NCI-H524 treated with DMSO at 0.1 percent for 48 hours (cell line): ENCODE data around the gene PLAC1.

Experiments
- DNase-seq: peaks from one replicate; lab custom pipeline; 2025; lab: John Stamatoyannopoulos, UW

Gene PLAC1

DNA sequence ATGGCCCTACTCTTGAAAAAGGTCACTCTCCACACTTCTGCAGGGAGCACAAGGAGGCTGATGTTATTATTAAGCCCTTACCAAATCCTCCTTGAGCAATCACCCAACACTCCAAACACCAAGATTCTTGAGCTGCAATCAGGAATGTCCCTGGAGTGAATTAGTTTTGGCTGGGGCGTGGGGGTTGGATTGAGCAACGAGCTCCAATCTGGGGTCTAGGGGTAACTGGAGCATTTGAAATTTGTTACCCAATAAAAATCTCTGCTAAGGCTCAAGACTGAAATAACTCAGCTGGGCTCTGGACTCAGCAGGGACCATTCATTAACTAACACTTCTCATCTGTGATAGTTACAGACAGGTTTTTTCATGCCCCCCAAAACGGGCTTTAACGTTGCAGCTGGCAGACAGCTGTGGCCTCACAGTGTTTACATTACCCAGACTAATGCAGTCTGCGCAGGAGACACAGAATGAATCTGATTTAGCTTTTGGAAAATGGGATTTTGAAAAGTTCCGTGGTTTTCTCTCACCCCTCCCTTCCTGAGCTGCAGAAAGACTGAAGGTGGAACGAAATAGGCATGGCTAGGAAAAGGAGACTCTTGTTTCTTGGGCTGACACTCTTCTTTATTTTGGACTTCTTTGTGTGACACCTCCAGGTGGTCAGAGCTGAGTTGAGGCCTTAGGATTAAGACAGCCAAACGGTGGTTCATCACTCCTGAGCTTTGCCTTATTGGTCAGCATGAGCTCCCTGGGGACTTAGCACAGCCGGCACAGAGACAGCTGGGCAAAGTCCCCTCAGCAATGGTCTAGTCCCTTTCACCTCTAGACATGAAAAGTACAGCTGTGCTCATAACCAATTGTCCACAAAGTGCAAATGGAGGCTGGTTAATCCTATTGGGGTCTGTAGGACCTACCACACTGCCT lies 26.6 kb downstream of the PLAC1 start:
- peak; percentile 84 for DNase-seq

DNA sequence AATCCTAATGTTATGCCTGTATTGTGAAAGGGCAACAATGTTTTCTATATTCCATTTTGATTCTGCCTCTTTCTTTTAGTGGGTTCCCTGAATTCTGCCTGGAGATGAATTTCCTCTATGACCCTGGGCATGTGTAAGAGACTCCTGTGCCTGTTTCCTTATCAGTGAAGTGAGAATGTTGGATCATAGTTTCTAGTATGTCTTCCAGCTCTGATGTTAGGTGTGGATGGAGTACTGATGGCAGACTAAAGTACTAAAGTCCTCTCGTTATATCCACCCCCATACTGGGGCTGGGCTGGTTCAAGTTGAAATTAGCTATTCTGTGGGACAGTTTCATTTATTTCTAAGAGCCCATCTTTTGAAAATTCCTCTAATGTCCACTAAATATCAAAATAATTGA lies 29.6 kb downstream of the PLAC1 start:
- no peak for DNase-seq

DNA sequence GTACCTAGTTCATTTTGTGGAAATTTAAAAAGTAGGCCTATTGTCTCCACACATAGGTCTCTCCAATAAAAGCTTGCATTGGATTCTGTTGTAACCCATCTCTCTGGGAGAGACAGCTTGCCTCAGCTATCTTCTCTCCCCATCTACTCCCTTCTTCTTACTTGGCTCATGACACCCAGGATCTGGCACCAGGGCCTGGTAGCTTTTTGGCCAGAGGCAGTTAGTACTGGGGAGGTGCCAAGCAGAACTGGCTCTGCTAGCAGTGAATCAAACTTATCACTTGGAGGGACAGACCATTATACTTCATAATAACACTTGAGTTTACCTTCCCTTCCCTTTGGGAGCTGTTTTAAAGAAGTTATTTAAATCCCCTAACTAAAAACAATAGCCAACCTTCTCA lies 31.8 kb downstream of the PLAC1 start:
- no peak for DNase-seq

DNA sequence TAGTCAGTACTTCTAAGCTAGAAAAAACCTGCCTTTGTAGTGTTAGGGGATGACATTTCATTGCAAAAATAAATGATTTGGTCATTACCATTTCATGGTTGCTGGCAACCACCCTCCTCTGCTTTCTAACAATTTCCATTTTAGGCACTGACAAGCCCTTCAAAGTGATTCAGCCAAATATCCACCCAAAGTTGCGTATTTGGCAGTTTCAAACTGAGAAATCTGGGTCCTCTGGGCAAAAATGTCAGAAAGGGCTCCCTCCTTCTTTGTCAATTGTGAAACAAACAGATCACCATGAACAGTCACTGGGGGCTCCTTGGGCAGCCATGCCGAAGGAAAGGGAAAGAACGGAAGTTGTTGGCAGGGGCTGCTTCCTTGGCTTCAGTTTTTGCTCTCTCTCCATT lies 33.0 kb downstream of the PLAC1 start:
- DNase-seq, result no peak

DNA sequence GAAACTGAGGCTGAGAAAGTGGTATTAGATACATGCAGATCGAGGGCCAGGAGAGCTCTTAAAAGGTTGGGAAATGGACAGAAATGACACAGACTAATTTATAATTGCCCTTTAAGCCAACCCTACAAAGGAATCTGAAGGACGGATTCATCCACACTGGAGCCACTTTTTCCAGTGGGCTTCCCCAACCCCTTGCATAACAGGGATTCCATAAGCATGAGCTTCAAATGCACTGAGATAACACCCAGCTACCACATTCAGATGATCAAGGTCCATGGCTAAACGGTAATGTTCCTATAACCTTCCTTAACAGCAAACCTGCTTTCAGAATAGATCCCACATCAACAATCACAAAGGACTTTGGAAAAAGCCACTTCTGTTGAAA lies 34.2 kb downstream of the PLAC1 start:
- no peak for DNase-seq

DNA sequence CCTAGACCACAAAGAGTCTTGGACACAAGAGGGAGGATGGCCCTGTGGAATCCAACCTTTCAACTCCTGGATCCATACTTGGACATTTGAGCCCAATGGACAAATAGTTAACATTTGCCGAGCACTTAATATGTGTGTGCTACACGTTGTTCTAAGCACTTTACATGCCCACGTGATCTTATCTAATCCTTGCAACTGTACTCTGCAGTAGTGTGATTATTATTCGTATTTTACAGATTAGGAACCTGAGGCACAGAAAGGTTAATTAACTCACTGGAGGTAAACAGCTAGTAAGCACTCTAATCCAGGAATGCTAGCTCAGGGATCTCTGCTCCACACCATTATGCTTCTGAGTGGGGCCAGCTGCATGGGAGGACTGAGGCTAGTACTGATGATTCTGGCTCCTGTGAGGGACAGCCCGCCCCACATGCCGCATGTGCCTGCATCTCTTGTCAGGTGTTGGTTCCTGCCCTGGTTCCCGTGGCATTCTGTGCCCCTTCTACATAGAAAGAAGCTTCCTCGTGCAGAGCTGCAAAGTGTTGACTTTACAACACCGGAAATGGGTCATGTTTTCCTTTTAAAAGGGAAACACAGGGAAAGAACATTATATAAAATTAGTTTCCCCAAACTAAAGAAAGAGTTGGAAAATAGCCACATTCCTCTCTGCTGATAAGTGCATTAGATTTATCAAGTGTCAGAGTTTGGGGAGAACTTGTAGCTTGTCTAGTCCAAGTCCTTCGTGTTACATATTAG lies 34.8 kb downstream of the PLAC1 start:
- DNase-seq, result no peak

DNA sequence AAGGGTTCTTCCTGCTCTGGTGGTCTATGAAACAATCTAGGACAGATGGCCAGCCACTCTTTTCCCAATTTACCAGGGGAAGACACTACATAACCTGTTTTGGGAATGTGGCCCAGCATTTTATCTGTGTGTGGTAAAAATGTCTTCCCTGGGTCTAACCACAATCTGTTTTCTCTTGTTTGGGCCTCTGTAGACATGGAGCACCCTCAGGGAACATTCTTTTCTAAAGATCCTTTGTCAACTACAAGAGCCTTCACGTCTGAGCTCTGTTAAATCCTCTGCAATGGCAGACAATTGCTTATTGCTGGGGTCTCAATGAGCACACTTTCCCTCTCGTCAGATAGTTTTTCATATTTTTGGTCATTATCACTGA lies 35.5 kb downstream of the PLAC1 start:
- DNase-seq, result no peak

DNA sequence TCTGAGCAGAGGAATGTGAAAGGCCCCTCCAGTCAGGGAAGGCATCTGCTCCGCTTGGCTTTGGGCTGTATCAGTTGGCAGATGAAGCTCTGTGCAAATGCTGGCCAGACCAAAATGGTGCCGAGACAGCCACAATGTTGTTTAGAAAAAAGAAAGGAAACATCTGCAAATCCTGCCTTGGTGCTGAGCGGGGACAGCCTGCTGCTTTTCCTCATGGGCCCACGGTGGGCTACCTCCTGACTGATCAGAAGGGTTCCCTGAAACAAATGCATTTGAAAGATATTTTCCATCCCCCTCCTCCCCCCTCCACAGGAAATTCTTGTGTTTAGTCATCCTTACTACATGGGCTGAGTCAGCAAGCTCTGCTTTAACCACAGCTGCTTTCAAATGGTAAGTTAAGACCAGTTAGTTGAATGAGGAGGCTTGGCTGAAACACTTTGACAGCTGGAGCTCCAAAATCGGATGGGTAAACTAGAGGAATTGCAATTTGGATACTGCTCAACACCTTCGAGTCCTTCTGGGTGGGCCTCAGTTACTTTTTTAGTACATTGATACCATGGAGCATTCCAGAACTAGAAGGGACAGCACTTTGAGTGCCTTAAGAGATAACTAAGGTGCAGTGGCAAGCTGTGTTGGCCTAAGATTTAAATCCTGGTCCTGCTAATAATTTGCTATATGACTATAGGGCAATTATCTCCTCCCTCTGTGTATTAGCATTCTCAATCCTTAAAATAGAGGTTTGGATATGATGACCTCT lies 36.0 kb downstream of the PLAC1 start:
- no peak for DNase-seq

DNA sequence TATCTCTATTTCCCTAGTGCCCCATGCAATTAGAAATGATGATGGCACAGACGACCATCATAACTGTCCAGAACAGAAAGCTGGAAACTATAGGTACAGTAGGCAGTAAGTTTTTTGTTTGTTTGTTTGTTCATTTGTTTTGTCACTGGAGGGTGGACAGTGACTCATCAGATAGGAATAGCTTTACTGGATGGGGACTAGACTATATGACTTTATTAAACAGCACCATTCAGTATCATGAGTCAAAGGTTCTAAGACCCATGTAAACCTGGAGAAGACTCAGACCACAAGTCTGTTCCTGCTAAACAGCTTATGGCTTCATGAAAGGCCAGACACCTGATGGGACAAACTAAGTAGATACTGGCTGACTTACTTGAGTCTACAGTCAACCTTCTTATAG lies 38.4 kb downstream of the PLAC1 start:
- no peak for DNase-seq

DNA sequence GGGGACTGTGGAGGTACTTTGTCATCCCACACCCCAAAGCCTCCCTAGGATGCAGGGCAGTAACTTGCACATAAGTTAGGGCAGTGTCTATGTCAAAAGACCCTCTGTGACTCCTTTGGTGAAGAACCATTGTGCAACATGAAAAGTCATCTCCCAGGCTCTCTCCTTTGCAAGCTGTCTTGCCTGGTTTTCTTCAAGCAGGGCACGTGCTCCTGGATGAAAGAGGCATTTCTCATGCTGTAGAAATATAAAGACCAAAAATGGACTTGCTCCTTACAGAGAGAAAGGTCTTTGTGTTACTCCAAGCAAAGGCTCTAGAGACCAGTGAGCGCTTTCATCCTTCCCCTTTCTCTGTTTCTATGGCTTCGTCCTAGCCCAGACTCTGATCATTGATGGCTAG lies 44.9 kb downstream of the PLAC1 start:
- DNase-seq, result no peak

DNA sequence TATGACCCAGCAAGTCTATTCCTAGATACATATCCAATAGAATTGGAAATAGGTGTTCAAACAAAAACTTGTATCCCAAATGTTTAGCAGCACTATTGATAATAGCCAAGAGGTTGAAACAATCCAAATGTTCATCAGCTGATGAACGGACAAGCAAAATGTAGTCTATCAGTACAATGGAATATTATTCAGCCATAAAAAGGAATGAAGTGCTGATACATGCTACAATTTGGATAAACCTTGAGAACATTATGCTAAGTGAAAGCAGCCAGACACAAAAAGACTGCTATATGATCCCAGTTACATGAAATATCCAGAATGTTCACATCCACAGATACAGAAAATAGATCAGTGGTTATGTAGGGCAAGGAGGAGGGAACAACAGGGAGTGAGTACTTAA lies 50.1 kb downstream of the PLAC1 start:
- no peak for DNase-seq

DNA sequence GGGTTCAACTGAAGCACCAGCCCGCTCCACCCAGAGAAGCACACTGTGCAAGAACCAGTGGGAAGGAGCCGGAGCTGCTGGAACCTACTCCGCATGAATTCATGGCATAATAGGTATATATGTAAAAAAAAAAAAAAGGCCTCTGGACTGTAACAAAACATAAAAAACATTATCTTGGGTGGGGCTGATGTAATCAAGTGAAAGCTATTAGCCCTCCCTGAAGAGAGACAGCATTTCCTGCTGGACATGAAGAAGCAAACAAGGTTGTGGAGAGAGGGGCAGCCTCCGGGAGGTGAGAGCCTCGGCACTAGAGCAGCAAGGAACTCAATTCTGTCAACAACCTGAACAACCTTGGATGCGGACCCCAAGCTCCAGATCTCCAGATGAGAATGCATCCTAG lies 50.7 kb downstream of the PLAC1 start:
- no peak for DNase-seq

DNA sequence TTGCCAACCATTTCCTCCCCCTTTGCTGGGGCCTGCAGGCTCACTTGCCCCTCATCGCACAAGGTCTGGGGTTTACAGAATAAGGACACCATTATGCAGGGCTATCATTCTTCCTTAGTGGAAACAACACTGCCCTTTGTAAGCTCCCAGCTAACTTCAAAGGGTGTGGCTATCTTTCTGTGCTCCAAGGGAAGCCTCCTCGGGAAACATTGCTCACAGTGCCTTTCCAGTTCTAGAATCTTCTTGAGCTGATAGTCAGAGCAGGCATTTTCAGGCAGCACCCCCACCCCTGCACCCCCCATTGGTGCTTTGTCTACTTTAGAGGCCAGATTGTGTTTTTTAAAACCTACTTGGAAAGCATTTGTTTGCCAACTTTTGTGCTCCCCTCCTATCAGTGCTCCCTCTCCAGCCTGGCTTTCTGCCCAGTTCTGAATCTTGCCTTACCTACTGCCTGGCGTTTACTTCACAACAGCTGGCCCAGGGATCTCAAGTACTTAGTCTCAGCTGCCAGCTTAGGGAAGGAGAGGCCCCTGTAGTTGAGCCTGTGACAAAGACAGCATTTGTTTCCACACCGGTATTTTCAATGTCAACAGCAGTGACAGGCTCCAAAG lies 53.5 kb downstream of the PLAC1 start:
- peak; percentile 95 for DNase-seq

DNA sequence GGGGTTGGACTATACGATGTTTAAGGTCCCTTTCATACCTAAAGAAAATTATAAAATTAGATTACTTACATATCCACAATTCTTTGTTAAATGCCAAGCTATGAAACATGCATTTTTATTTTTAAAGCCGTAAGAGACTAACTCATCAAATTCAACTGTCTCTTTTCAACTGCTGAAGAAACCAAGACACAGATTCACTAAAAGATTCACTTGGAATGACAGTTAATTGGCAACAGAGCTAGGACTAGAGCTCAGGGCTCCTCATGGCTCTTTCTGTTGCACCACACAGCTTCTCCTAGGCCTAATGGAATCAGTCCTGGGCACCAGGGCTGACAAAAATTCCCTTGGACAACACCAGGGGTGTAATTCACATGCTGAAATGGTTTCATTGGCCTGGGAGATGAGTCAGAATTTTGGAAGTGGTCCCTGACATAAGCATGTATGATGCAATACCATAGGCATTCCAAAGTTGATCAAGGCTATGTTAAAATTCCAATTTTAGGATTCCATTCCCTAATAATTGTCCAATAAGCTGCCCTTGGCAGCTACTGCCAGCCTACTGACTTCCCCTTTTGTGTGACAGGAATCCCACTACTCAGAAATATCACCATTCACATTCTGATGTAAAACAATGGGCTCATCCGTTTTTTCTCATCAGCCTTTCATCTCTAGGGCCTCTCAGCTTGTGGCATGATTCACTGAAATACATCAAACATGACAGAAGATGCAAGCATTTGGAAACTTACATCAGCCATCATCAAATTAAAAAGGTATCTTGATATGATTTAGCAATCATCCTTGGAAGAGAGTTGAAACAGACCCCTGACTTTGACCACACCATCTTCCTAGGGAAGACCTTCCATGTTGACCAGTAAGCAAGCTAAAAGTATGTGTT lies 54.2 kb downstream of the PLAC1 start:
- no peak for DNase-seq

DNA sequence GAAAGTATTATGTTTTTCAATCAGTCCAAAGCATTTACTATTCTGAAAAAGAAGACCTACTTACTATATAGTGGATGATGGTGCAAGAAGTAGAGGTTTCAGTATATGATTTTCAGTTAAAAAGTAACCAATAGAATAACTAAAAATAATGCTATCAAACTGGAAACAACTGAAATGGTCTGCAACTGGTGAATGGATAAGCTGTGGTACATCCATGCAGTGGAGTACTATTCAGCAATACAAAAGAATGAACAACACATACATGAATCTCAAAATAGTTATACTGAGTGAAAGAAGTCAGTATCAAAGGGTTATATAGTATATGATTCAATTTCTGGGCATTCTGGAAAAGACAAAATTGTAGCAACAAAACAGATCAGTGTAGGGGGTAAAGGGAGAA lies 55.9 kb downstream of the PLAC1 start:
- no peak for DNase-seq

DNA sequence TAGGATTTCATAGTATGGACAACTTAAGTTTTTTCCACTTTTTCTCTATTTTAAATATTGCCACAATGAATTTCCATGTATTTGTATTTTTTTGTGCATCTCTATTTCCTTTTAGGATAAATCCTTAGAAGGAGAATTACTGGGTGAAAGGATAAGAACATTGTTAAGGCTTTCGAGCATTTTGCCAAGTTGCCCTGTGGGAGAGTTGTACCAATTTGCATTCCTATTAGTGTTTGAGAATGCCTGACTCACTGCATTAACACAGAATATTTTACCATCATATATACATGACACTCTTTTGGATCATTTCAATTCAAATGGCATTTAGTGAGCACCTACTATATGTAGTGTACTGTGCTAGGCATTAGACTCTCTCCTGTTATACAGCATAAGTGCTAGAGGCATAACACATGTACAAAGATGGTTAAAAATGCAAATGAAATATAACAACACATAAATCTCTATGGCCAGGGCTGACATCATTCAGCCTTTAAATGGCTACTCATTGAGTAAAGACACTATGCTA lies 57.0 kb downstream of the PLAC1 start:
- no peak for DNase-seq

DNA sequence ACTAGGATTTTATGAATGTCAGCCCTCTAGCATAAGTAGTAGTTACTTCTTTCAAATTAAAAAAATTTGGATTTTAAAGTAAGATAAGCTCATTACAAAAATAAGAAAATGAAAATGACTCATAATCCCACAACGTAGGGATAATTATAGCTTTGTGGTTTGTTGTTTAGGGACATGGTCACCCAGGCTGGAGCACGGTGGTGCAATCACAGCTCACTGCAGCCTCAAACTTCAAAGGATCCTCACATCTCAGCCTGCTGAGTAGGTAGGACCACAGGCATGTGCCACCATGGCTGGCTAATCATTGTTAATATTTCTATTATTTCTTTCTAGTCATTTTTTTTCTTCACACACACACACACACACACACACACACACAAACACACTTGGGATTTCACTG lies 57.6 kb downstream of the PLAC1 start:
- DNase-seq, result no peak

DNA sequence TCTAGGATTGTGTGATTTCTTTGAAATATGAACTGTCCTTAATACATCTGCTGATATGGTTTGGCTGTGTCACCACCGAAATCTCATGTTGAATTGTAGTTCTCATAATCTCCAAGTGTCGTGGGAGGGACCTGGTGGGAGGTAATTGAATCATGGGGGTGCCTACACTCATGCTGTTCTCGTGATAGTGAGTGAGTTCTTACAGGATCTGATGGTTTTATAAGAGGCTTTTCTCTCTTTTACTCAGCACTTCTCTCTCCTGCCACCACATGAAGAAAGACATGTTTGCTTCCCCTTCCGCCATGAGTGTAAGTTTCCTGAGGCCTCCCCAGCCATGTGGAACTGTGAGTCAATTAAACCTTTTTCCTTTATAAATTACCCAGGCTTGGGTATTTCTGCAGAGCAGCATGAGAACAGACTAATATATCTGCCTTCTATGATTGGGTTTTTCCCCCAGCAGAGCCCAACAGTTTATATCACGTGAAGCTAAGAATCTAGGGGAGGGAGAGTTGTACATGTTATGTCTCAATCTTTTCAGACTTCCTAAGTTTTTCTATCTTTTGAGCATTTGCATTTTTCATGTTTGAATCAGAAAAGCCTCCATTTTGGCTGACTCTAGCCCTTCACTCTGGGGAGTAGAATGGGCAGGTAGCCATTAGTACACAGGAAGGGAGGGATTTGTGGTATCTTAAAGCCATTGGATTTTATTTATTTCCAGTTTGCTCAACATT lies 58.9 kb downstream of the PLAC1 start:
- DNase-seq, result no peak

DNA sequence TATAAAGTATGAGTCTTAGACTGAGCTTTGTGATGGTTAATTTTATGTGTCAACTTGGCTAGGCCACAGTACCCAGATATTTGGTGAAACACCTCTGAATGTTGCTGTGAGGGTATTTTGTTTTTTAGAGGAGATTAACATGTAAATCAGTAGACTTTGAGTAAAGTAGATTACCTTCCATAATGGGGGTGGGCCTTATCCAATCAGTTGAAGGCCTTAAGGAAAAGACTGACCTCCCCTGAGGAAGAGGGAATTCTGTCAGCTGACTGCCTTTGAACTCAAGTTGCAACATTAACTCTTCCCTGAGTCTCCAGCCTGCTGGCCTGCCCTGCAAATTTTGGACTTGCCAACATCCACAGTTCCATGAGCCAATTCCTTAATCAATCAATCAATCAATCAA lies 66.0 kb downstream of the PLAC1 start:
- DNase-seq, result no peak

DNA sequence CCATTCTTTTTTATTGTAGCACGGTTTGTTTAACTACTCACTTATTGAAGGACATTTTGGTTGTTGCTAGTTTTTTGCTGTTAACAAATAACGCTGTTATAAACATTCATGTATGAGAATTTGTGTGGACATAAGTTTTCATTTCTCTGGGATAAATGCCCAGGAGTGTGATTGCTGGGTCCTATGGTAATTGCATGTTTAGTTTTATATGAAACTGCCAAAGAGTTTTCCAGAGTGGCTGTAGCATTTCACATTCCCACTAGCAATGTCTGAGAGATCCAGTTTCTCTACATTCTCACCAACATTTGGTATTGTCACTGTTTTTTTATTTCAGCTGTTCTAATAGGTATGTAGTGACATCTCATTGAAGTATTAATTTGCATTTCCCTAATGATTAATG lies 66.8 kb downstream of the PLAC1 start:
- no peak for DNase-seq
